HG02970 (cell line): ENCODE data around the gene NCAM2.

ENCODE experiments used
- ATAC-seq: cut with Tn5 transposase; IDR thresholded peaks from one replicate; pipeline ENCODE4 v1.9.1; 2021; ENCODE audit warnings: mild to moderate bottlenecking, moderate library complexity, moderate number of reproducible peaks; ENCODE audit not compliant: unreplicated experiment, low FRiP score

NCAM2 gene

DNA sequence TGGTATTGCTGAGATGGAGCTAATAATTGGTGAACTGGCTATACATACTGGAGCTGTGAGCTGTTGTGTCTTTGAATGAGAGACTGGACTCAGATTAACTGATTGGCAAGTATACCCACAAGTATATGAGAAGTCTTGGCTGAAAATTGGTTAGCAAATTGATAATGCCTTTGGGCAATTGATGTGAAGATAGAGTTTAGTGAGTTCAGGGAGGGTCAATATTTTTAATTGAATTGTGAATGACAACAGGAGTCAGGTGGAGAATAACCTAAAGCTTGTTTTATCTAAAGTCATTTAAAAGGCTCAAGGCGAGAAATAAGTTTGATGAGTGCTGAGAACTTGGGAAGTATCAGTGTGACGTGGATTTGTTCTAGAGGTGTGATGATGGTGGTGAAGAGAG, 27.5 kb downstream of the NCAM2 start:
- ATAC-seq, result no peak

GRCh38 chr21:21028275-21028820, 30.1 kb downstream of the NCAM2 start:
- ATAC-seq, result no peak

GRCh38 chr21:21029164-21029563, 31.0 kb downstream of the NCAM2 start:
- ATAC-seq, result no peak

DNA sequence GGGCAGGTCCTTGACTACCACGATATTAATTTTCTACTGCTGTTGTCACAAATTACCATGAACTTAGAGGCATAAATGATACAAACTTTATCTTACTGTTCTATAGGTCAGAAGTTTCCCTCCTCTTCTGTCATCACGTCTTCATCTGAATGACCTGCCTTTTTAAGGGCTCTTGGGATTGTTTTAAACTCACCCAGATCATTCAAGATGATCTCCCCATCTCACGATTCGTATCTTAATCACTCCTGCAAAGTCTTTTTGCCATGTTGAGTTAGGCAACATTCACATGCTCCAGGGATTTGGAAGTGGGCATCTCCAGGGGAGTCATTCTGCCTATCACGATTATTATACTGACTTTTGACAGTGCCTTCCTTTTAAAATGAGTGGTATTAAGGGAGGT, 32.1 kb downstream of the NCAM2 start:
- ATAC-seq, result no peak

GRCh38 chr21:21034036-21034435, 35.8 kb downstream of the NCAM2 start:
- ATAC-seq, result no peak

- ATAC-seq, result no peak
Observed at GRCh38 chr21:21039624-21040170, 41.5 kb downstream of the NCAM2 start.

GRCh38 chr21:21045518-21045917, 47.3 kb downstream of the NCAM2 start:
- no peak for ATAC-seq

- no peak for ATAC-seq
Observed at GRCh38 chr21:21046063-21046462, 47.9 kb downstream of the NCAM2 start.

- no peak for ATAC-seq
Observed at GRCh38 chr21:21051109-21052055, 53.2 kb downstream of the NCAM2 start.

DNA sequence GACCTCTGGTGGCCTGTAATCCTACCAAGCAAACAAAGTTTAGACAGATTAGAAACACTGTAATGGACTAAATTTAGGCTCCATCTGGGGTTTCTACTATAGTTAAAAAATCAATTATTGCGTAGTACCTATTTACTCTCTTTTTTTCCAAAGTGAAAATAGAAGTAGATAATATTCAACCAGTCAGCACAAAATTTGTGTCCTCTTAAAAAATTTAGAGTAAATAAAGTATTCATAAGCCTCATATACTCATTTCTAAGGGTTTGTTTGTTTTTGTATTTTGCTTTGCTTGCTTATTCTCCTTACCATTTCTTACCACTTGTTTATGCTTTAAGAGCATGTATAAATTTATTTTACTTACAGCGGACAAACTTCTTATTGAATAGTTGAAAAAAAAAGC, 54.5 kb downstream of the NCAM2 start:
- no peak for ATAC-seq

DNA sequence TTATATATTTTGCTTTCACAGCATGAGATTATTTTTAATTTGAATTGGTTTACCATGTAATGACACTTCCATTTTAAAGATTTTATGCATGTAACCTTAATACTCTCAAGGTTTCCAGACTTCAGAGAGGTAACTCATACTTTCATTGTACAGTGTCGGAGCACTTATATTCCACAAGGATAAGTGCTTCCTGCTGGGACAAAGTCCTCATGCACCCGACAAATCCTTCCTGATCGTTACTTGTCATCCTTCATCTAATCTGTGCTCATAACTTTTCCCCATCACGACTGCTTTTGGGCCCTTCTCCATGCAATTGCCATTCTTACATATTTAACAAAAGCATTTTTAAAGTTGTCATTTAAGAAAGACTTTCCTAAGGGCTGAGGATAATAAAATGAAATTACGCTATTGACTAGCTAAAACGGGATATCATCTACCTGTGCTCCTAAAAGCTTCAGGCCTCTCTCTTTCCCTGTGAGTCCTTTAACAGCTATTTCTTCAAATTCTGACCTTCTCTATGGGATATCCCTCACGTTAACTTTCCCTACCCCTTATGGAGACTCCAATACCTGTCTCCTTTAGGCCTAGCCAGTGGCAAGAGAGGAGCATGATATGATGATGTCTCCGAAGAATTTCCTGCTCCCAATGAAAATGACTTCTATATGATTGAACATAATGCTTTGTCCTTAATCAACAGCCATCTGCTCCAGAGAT, 59.3 kb downstream of the NCAM2 start:
- no peak for ATAC-seq

- ATAC-seq, result no peak
Observed at GRCh38 chr21:21063828-21064227, 65.6 kb downstream of the NCAM2 start.

DNA sequence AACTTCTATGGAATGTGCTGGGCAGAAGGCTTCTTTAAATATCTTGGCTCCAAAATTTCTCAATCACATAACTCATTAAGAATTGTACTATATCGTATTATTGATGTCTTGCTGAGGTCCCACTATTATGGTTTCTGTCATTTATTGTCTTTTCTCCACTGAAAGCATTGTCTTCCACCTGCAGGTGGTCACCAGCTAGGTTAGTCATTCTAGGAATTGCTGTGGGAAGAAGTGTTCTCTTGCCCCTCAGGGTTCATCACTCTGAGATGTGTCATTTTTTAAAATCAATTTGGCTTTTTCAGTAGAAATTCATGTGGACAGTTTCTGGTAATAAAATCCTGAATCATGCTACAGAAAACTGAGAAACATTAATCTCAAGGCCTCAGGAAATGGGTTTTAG, 66.1 kb downstream of the NCAM2 start:
- ATAC-seq, result no peak

GRCh38 chr21:21067375-21067774, 69.2 kb downstream of the NCAM2 start:
- no peak for ATAC-seq

- ATAC-seq, result no peak
Observed at GRCh38 chr21:21074305-21074704, 76.1 kb downstream of the NCAM2 start.

GRCh38 chr21:21076051-21076450, 77.8 kb downstream of the NCAM2 start:
- no peak for ATAC-seq

GRCh38 chr21:21076491-21076890, 78.3 kb downstream of the NCAM2 start:
- no peak for ATAC-seq

GRCh38 chr21:21079646-21080045, 81.4 kb downstream of the NCAM2 start:
- no peak for ATAC-seq

DNA sequence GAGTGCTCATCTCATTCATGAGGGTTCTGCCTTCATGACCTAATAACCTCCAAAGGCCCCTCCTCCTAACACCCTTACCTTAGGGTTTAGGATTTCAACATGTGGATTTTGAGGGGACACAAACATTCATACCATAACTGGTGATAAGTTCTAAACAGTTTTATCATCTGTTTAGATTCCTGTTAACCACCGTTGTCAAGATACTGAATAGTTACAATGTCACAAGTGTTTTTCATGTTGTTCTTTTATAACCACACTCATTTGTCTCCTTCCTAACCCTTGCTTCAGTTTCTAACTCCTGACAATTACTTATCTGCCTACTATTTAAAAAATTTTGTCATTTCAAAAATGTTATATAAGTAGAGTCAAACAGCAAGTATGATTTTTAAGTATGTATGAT, 86.0 kb downstream of the NCAM2 start:
- no peak for ATAC-seq

GRCh38 chr21:21085206-21085605, 87.0 kb downstream of the NCAM2 start:
- ATAC-seq, result no peak

DNA sequence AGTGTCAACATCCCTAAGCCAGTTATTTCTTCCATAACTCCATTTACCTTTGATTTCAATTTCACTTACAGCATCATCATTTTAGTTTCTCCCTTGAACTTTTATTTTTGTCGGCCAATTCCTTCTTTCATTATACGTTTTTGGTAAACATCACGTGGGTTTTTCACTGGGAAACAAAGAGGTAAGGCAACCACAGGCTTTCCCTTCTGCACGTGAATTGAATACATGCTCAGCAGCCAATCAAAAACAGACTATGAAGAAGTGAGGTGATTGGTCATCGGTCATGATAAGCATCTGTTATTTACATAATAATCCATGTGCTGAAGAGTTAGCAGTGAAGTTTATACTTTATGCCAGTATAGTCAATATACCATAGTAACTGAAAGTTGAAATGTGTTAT, 98.7 kb downstream of the NCAM2 start:
- ATAC-seq, result no peak
